HG02623 (cell line): ENCODE results near the gene SLC2A3.
"Not testable (repeated sequence)": the region's sequence is repeated elsewhere in the genome, so short reads cannot be mapped to it uniquely, and the experiment has no call there.

Experiments
- ATAC-seq: cut with Tn5 transposase; IDR thresholded peaks from one replicate; pipeline ENCODE4 v1.9.1; 2021; ENCODE audit warnings: moderate library complexity; ENCODE audit not compliant: unreplicated experiment

Gene SLC2A3

DNA sequence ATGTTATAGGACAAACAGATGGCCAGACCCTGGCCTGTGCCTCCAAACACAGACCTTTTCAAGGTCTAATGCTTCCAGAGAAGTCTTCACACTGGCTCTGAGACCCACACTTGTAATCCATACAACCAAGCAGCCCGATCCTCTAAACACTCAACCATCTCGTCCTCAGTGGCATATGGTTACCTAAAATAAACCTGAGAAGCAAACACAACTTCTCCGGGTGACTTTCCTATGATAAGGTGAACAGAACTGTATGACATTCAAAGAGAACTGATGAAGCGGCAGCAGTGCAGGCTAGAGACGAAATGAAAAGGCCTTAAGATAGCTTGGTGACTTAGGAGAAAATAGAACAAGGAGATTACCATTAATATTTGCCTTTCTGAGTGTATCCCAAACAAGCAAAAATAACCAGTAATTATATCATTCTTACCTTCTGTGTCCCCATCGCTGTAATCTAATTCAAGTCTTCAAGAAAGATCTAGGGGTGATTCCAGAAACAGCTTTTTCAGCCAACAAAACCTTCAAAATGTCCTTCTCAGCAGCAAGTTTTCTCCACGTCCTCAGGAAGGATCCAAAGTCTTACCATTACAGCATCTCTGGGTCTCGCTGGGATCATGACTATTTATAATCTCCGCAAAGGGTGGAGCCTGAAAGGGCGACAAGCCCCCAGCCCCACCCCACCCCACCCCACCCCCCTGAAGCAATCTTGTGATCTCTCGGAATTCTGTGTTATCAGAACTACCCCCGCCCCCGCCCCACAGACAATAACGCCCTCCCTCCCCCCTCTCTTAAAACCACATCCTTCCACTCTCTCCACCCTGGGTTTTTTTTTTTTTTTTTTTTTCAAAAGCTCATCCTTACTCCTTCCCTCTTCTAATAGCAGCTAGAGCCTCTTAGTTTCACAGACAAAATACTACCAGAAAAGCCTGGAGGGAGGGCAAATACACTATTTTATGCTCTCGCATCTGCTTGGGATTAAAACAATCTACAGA, at the start of gene SLC2A3:
Gene SLC2A3, minus strand, starts transcription at position 598 of the 992 bp plus-strand sequence. Its CDS starts 153 bp downstream, at position 445.
- ATAC-seq: no peak

DNA sequence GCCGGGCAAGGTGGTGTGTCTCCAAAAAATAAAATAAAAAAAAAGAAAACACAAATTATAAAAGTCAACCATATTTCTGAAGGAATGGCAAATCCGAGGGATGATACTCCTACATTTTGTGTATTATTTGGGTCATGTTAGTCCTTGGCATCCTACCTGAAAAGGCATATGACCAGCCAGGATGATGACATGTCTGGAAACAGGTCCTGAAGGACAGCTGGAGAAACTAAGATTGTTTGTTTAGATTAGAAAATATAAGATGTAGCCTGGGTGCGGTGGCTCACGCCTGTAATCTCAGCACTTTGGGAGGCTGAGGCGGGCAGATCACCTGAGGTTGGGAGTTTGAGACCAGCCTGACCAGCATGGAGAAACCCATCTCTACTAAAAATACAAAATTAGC, 48.9 kb upstream of the SLC2A3 start:
- ATAC-seq: no peak

DNA sequence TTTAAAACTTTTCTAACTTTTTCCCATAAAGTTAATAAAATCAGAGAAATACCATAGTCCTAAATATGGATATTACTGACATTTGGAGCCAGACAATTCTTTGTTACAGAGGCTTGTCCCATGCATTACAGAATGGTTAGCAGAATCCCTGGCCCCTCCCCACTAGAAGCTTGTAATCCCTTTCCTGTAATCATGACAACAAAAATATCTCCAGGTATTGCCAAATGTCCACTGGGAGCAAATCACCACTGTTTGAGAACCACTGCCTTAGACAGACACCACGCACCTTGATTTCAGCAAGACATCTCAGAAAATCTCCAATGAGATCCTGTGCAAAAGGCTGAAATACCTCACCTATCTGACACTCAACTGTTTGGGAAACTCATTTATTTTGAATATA, 47.5 kb upstream of the SLC2A3 start:
- not testable (repeated sequence) for ATAC-seq

DNA sequence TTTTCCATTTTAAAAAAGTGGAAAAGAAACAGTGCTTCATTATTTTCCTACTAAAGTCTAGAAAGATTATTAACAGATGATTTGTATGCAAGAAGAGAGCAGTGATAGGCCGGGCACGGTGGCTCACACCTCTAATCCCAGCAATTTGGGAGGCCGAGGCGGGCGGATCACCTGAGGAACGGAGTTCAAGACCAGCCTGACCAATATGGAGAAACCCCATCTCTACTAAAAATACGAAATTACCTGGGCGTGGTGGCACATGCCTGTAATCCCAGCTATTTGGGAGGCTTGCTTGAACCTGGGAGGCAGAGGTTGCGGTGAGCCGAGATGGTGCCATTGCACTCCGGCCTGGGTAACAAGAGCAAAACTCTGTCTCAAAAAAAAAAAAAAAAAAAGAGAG, 47.0 kb upstream of the SLC2A3 start:
- ATAC-seq: not testable (repeated sequence)

DNA sequence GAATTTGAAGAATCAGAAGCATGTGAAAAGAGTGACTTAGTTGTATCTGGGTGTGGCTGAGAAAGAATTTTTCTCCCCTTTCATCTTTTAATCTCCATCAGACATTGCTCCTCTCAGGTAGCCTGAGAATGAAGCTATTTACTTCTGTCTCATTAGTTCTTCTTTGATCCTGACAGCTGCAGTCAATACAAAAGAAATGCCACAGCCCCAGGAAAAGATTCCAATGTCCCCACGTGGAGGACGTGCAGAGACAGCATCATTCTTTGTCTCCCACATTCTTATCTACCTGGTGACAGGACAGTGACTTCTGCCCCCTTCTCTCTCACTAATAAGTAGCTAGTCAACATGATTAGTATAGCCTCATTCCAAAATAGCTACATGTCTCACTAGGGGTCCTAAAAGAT, 46.3 kb upstream of the SLC2A3 start:
- not testable (repeated sequence) for ATAC-seq

DNA sequence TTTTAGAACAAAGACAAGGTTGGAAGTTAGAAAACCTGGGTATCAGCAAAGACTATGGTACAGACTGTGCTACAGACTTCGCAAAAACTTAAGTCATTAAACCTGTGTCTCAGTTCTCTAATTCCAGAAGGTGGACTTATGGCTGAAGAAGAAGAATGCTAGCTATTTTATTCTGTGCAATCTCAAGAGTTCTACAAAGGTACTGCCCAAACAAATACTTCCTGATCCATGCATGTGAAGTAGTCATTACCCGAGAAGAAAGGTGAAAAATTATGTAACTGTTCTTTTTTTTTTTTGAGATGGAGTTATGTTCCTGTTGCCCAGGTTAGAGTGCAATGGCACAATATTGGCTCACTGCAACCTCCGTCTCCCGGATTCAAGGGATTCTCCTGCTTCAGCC, 45.5 kb upstream of the SLC2A3 start:
- no peak for ATAC-seq

DNA sequence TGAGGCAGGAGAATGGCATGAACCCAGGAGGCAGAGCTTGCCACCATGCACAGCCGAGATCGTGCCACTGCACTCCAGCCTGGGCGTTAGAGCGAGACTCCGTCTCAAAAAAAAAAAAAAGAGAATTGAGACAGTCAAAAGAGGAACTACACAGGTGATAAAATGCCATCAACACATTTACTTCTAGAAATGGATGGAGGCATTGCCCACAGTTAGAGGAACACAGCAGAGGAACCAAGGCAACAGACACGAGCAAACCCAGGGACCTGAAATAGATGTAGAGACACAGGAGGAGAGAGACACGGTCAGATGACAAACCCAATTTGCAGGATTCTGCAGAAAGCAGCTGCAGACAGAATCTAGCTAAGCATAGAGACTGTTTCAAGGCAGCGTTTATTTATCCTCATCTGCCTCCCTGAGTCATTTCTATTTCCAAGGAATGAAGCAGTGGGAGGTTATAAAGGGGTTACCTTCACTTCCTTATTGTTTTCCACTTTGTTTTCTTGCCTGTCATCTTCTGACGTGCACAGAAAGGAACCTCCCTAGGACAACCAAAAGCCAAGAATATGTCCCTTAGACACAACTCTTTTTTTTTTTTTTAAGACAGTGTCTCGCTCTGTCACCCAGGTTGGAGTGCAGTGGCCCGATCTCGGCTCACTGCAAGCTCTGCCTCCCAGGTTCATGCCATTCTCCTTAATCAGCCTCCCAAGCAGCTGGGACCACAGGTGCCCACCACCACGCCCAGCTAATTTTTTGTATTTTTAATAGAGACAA, 41.6 kb upstream of the SLC2A3 start:
- not testable (repeated sequence) for ATAC-seq

DNA sequence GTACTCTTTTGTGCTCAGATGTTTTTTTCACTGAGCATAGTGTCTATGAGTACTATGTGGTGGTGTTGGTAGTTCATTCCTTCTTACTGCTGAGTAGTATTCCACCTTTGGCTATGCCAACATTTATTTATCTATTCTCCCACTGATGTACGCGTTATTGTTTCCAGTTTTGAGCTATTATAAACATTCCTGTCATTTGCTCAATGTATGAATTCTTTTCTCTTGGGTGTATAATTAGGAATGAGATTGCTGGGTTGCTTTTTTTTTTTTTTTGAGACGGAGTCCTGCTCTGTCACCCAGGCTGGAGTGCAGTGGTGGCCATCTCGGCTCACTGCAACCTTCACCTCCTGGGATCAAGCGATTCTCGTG, 37.5 kb upstream of the SLC2A3 start:
- ATAC-seq: no peak

DNA sequence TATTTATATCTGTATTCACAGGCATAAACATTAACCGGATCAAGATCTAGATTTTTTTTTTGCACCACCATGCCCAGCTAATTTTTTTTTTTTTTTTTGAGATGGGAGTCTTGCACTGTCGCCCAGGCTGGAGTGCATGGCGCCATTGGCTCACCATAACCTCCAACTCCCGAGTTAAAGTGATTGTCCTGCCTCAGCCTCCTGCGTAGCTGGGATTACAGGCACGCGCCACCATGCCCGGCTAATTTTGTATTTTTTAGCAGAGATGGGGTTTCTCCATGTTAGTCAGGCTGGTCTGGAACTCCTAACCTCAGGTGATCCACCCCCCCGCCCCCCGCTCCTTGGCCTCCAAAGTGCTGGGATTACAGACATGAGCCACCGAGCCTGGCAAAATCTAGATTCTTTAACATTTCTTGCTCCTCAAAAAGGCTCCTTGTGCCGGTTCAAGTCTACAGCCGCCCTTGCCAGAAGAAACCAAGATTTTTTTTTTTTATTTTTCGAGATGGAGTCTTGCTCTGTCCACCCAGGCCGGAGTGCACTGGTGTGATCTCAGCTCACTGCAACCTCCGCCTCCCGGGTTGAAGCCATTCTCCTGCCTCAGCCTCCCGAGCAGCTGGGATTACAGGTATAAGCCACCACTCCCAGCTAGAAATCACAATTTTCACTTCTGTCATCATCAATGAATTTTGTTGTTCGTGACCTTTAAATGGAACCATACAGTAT, 36.9 kb upstream of the SLC2A3 start:
- ATAC-seq: no peak

DNA sequence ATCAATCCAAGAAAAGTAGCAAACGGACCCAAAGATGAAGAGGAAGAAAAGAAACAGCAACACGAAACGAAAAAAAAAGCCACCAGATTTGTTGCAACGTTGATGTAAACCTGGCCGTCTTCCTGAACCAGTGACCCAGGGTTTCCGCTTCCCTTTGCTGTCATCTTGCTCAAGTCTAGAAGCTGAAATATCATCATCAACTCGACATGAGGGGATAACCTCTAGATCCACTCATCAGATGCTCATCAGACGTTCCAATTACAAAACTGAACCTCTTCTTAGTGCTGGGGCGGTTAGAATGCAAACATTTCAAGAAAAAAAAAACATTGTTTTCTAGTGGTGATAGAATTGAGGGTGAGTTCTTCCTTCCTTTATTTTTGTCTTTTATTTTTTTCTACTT, 36.3 kb upstream of the SLC2A3 start:
- ATAC-seq: not testable (repeated sequence)

DNA sequence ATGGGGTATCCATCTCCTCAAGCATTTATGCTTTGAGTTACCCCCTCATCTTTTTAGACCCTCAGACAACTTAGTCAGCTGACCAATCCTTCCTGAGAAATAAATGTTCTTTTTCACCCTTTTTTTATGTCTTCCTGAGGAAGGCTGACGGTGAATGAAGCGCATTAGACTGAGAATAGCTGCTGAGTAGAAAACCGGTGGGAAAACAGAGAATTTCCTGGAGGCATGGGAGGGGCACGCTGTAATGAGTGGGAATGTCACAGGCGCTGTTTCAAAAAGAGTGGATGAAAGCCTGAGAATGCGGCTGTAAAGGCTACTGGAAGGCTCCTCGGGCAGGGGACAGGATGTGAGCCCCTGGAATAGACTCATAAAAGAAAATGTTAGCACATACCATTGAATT, 35.8 kb upstream of the SLC2A3 start:
- not testable (repeated sequence) for ATAC-seq

DNA sequence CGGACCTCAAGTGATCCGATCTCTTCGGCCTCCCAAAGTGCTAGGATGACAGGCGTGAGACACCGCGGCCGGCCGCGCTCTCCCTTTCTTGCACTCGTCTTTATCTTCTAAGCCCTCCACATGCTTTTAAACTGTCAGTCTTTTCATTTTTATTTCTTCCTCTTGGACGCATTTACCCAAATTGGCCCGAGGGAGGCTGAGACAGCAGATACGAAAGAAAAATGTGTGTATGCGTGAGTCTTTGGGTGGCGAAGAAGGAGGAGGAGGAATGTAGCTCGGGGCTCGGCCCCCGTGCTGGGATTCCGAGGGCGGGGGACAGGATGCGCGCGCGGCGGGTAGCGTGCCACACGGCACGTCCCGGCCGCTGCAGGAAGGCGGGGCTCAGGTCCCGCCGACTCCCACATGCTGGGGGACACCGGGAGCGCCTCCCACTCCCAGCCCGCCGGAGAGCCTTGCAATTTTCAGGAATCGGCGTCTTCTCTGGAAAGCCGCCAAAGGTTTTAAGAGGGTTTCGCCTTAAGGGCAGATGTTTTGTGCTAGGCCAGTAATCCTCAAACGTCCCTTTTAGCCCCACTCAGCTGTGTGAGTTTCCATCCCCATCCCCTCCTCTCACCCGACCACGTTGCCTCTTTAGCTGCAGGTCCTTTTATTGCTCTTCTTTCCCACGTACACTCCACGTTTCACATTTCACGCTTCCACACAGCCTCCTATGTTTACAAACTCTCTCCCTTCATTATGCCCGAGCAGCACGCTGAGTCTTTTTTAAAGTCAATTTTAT, 34.7 kb upstream of the SLC2A3 start:
- ATAC-seq: peak; percentile 89

DNA sequence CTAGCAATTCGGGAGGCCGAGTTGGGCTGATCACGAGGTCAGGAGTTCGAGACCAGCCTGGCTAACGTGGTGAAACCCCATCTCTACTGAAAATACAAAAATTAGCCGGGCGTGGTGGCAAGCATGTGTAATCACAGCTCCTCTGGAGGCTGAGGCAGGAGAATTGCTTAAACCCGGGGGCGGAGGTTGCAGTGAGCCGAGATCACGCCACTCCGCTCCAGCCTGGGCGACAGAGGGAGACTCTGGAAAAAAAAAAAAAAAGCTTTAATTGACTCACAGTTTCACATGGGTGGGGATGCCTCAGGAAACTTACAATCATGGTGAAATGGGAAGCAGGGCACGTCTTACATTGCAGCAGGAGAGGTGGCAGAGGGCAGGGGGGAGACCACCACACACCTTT, 30.6 kb upstream of the SLC2A3 start:
- ATAC-seq: no peak

DNA sequence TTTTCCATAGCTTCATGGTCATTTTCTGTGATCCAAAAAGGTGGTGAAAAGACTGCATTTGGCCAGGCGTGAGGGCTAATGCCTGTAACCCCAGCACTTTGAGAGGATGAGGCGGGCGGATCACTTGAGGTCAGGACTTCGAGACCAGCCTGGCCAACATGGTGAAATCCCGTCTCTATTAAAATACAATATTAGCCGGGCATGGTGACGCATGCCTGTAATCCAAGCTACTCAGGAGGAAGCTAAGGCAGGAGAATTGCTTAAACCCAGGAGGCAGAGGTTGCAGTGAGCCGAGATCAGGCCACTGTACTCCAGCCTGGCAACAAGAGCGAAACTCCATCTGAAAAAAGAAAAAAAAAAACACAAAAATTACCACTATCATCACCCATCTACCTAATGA, 28.7 kb upstream of the SLC2A3 start:
- not testable (repeated sequence) for ATAC-seq

DNA sequence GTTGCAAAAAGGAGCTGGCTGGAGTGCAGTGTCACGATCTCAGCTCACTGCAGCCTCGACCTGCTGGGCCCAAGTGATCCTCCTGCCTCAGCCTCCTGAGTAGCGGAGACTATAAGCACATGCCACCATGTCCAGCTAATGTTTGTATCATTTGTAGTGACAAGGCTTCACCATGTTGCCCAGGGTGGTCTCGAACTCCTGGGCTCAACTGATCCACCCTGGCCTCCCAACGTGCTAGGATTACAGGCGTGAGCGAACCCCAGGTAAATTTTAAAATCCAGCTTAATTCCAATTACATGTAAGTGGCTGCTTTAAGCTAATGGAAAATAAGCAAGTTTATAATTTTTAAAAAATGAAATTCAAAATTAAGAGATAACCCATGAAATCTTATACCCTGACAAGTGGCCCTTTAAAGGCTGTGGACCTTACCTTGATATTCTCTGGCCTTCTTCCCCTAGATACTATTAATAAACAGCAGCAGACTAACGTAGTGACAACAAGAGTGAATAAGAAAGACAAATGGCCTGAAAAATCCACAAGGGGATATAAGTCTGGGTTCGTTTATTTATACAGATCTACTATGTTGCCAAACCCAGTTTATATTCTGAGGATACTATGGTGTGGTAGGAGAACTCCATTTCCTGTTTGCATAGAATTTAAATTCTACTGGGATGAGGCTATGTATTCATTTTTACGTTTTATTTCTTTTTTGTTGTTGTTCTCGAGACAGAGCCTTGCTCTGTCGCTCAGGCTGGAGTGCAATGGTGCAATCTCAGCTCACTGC, 25.6 kb upstream of the SLC2A3 start:
- ATAC-seq: no peak

DNA sequence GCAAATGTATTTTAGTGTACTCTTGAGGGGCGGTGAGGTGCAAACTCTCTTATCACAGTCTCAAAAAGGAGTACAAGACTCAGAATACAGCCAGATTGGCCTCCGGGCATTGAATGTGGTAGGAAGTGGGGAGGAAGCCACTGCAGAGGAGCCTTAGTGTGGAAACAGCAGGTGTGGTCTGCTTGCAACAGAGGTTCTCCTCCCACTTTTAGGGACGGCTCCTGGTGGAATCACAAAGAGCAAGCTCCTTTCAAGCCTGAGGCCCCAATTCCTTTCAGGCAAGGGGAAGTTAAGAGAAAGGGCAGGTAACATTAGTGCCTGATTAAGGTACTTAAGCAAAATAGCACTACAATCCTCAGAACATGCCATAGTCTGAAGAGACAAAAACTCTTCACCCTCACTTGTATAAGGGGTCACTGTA, 23.7 kb upstream of the SLC2A3 start:
- no peak for ATAC-seq

DNA sequence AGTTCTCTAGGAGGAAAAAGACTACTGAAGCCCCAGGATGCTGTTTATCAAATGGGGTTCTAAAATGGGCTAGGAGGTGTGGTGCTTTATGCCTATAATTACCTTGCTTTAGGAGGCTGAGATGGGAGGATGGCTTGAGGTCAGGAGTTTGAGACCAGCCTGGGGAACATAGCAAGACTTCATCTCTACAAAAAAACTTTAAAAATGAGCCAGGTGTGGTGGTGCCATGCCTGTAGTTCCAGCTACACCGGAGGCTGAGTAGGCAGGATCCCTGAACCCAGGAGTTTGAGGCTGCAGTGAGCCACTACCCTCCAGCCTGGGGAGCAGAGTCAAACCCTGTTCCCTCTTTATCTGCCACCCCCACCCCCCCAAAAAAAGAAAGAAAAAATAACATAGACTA, 23.3 kb upstream of the SLC2A3 start:
- no peak for ATAC-seq

DNA sequence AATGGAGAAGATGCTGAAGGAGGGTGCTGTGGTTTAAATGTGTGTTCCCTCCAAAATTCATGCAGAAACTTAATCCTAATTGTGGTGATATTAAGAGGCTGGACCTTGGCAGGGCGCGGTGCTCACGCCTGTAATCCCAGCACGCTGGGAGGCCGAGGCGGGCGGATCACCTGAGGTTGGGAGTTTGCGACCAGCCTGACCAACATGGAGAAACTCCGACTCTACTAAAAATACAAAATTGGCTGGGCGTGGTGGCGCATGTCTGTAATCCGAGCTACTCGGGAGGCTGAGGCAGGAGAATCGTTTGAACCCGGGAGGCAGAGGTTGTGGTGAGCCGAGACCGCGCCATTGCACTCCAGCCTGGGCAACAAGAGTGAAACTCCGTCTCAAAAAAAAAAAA, 18.9 kb upstream of the SLC2A3 start:
- not testable (repeated sequence) for ATAC-seq

DNA sequence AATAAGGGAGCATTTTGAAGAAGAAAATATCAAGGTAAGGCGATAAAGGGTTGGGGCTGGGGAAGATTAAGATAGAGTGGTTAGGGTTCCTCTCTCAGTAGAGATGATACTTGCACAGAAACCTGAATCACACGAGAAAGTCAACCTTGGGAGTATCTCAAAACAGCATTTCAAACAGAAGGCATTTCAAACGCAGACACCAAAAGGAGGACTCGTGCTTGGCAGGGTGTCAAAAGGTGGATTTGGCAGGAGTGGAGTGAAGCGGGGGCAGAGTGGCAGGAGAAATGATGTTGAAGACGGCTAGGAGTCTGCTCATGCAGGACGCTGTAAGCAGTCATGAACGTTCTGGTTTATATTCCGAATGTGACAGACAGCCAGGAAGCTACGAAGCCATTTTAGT, 18.4 kb upstream of the SLC2A3 start:
- not testable (repeated sequence) for ATAC-seq

DNA sequence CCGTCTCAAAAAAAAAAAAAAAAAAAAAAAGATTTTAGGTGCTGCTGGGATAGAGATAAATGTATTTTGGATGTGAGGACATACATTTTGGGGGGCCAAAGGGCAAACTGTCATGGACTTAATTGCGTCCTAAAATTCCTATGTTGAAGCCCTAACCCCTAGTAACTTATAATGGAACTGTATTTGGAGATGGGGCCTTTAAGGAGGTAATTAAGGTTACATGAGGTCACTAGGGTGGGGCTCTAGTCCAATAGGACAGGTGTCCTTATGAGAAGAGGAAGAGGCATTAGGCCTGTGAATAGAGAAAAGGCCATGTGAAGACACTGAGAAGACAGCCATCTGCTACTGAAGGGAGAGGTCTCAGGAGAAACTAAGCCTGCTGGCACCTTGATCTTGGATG, 17.9 kb upstream of the SLC2A3 start:
- not testable (repeated sequence) for ATAC-seq
